IMR-90 (cell line): ENCODE measurements around the gene TAB2. TPM values are rescaled to one million over a fixed set of nuclear protein-coding genes. Genes with fewer than 3 reads are reported as not detected.

Source experiments
- ATAC-seq: fragments of 200-7000 bp; cut with Tn5 transposase; 2 replicates; pipeline ENCODE4 v1.9.1; 2020; ENCODE audit warnings: low read depth, mild to moderate bottlenecking, moderate library complexity
- BruUV-seq: library from RNA; stranded (reverse); fragments of 400-500 nt; replicated peaks from 2 replicates; lab custom pipeline; 2021; lab: Mats Ljungman, UMichigan
- CTCF ChIA-PET: fragments of 300-600 bp; formaldehyde crosslinking; extraction: SDS; loops from one replicate; lab custom pipeline; 2021; ENCODE audit warnings: antibody characterized with exemption; lab: Yijun Ruan, JAX
- POLR2A ChIA-PET: fragments of 300-600 bp; sonication (Branson Sonifier 250); formaldehyde crosslinking; loops from one replicate; lab custom pipeline; 2022; ENCODE audit warnings: antibody characterized with exemption; ENCODE audit not compliant: unreplicated experiment; lab: Charles Lee
- DNase-seq: peaks from one replicate; pipeline ENCODE4 v3.0.0; 2013
- H2AFZ ChIP-seq: replicated peaks from 2 replicates; pipeline ENCODE3; 2013; ENCODE audit warnings: low read length, mild to moderate bottlenecking; ENCODE audit not compliant: poor library complexity
- H2AK5ac ChIP-seq: 2 replicates; pipeline ENCODE4 v1.6.1; 2013; ENCODE audit warnings: low read depth, low read length, inconsistent platforms
- H2AK9ac ChIP-seq: replicated peaks from 2 replicates; pipeline ENCODE3; 2013; ENCODE audit warnings: mild to moderate bottlenecking, low read depth, low read length, moderate library complexity; ENCODE audit not compliant: poor library complexity
- H2BK120ac ChIP-seq: 2 replicates; pipeline ENCODE4 v1.6.1; 2013; ENCODE audit warnings: low read depth, low read length, inconsistent platforms
- H2BK15ac ChIP-seq: 3 replicates; pipeline ENCODE4 v1.6.1; 2013; ENCODE audit warnings: low read depth, low read length, inconsistent platforms
- H2BK20ac ChIP-seq: 2 replicates; pipeline ENCODE4 v1.6.1; 2013; ENCODE audit warnings: low read depth, mild to moderate bottlenecking, inconsistent platforms, low read length, moderate library complexity
- H2BK5ac ChIP-seq: 2 replicates; pipeline ENCODE4 v1.6.1; 2013; ENCODE audit warnings: mild to moderate bottlenecking, low read depth, low read length, inconsistent platforms; ENCODE audit not compliant: poor library complexity, severe bottlenecking
- H3K14ac ChIP-seq: replicated peaks from 2 replicates; pipeline ENCODE4 v1.6.1; 2013; ENCODE audit warnings: low read depth, low read length, inconsistent platforms
- H3K18ac ChIP-seq: 2 replicates; pipeline ENCODE4 v1.6.1; 2013; ENCODE audit warnings: low read depth, low read length, control low read depth
- H3K23ac ChIP-seq: 2 replicates; pipeline ENCODE4 v1.6.1; 2013; ENCODE audit warnings: low read depth, low read length, inconsistent platforms
- H3K27ac ChIP-seq: 2 replicates; pipeline ENCODE4 v1.5.1; 2013; ENCODE audit warnings: mild to moderate bottlenecking, control low read depth, low read length; ENCODE audit not compliant: insufficient read depth
- H3K27me3 ChIP-seq: 2 replicates; pipeline ENCODE4 v1.6.1; 2013; ENCODE audit warnings: low read length; ENCODE audit not compliant: control insufficient read depth, insufficient read depth
- H3K36me3 ChIP-seq: 2 replicates; pipeline ENCODE4 v1.6.1; 2013; ENCODE audit warnings: low read length, mixed read lengths; ENCODE audit not compliant: control insufficient read depth, insufficient read depth
- H3K4ac ChIP-seq: 2 replicates; pipeline ENCODE4 v1.6.1; 2013; ENCODE audit warnings: low read depth, low read length, inconsistent platforms
- H3K4me1 ChIP-seq: 2 replicates; pipeline ENCODE4 v1.6.1; 2013; ENCODE audit warnings: low read length, mixed read lengths; ENCODE audit not compliant: control insufficient read depth, insufficient read depth
- H3K4me2 ChIP-seq: 2 replicates; pipeline ENCODE4 v1.6.1; 2013; ENCODE audit warnings: low read depth, mild to moderate bottlenecking, control low read depth, low read length, moderate library complexity
- H3K4me3 ChIP-seq: 2 replicates; pipeline ENCODE4 v1.5.1; 2013; ENCODE audit warnings: low read depth, mild to moderate bottlenecking, control low read depth, low read length, moderate library complexity; ENCODE audit not compliant: insufficient read depth
- H3K56ac ChIP-seq: 2 replicates; pipeline ENCODE4 v1.6.1; 2013; ENCODE audit warnings: low read length, inconsistent platforms; ENCODE audit not compliant: insufficient read depth; ENCODE audit errors: extremely low read depth
- H3K79me1 ChIP-seq, 2 experiments: 2 replicates each; pipeline ENCODE4 v1.6.1; 2013; ENCODE audit warnings: low read length in 2 of 2, inconsistent platforms in 1 of 2, low read depth in 1 of 2
- H3K9ac ChIP-seq: 2 replicates; pipeline ENCODE4 v1.6.1; 2013; ENCODE audit warnings: low read depth, low read length, control low read depth
- H3K9me1 ChIP-seq: 2 replicates; pipeline ENCODE4 v1.6.1; 2013; ENCODE audit warnings: low read length, inconsistent platforms; ENCODE audit not compliant: insufficient read depth
- H3K9me3 ChIP-seq: 2 replicates; pipeline ENCODE4 v1.6.1; 2013; ENCODE audit warnings: low read length; ENCODE audit not compliant: control insufficient read depth, insufficient read depth
- H4K20me1 ChIP-seq: 2 replicates; pipeline ENCODE4 v1.6.1; 2013; ENCODE audit warnings: low read length, inconsistent platforms; ENCODE audit not compliant: insufficient read depth
- H4K5ac ChIP-seq: 2 replicates; pipeline ENCODE4 v1.6.1; 2013; ENCODE audit warnings: mild to moderate bottlenecking, low read depth, low read length, control low read depth
- H4K8ac ChIP-seq, 2 experiments: 2 replicates each; pipeline ENCODE4 v1.6.1; 2013; ENCODE audit warnings: low read depth in 2 of 2, low read length in 2 of 2, control low read depth in 1 of 2, inconsistent platforms in 1 of 2
- H4K91ac ChIP-seq: 2 replicates; pipeline ENCODE4 v1.6.1; 2013; ENCODE audit warnings: low read depth, low read length, inconsistent platforms; ENCODE audit not compliant: insufficient read depth
- CEBPB ChIP-seq: IDR thresholded peaks from 2 replicates; pipeline ENCODE4 v1.6.1; 2012; ENCODE audit warnings: low read depth, low read length, improper control_type of control experiment
- CHD1 ChIP-seq: IDR thresholded peaks from 2 replicates; pipeline ENCODE4 v1.6.1; 2012; ENCODE audit warnings: low read depth, low read length, improper control_type of control experiment
- ELK1 ChIP-seq: fragments of 150-350 bp; IDR thresholded peaks from 2 replicates; pipeline ENCODE4 v1.6.1; 2016; ENCODE audit warnings: low read depth, mild to moderate bottlenecking, low read length, moderate library complexity, borderline replicate concordance
- FOS ChIP-seq: fragments of 150-350 bp; IDR thresholded peaks from 2 replicates; pipeline ENCODE4 v1.6.1; 2016; ENCODE audit warnings: low read depth, low read length
- MAZ ChIP-seq: IDR thresholded peaks from 2 replicates; pipeline ENCODE4 v1.6.1; 2012; ENCODE audit warnings: low read depth, mild to moderate bottlenecking, low read length, improper control_type of control experiment, moderate library complexity, borderline replicate concordance
- MXI1 ChIP-seq: IDR thresholded peaks from 2 replicates; pipeline ENCODE4 v1.6.1; 2012; ENCODE audit warnings: low read depth, mild to moderate bottlenecking, low read length, moderate library complexity, borderline replicate concordance
- POLR2A ChIP-seq: IDR thresholded peaks from 2 replicates; pipeline ENCODE4 v1.6.1; 2012; ENCODE audit warnings: mild to moderate bottlenecking, low read depth, low read length
- RAD21 ChIP-seq: IDR thresholded peaks from 2 replicates; pipeline ENCODE4 v1.6.1; 2012; ENCODE audit warnings: low read length, improper control_type of control experiment
- RCOR1 ChIP-seq: IDR thresholded peaks from 2 replicates; pipeline ENCODE4 v1.6.1; 2012; ENCODE audit warnings: mild to moderate bottlenecking, low read length, improper control_type of control experiment; ENCODE audit not compliant: insufficient replicate concordance
- RFX5 ChIP-seq: IDR thresholded peaks from 2 replicates; pipeline ENCODE4 v1.8.0; 2012; ENCODE audit warnings: low read depth, mild to moderate bottlenecking, low read length, moderate library complexity
- WGBS, 2 experiments: methylation state at CpG; one replicate each; pipeline versions ENCODE4 v1.1.5 to v1.1.7; 2013; ENCODE audit warnings: missing lambda C conversion rate in 2 of 2; ENCODE audit not compliant: insufficient read length in 1 of 2; ENCODE audit errors: extremely low coverage in 2 of 2; 5-methylcytosine and 5-hydroxymethylcytosine counted together
- dilution Hi-C: fragments of 300-500 bp; cut with HindIII; formaldehyde crosslinking; loops from one replicate; pipeline ENCODE4 v1.14.3; 2018; ENCODE audit warnings: low sequenced_read_pairs; ENCODE audit not compliant: unreplicated experiment
- in situ Hi-C: fragments of 300-500 bp; cut with MboI; formaldehyde crosslinking; loops from 3 replicates; pipeline ENCODE4 v1.14.3; 2019; ENCODE audit warnings: low sequenced_read_pairs, inconsistent platforms, mixed read lengths
- intact Hi-C: fragments of 100-400 bp; cut with micrococcal nuclease; formaldehyde crosslinking; loops from 2 replicates; pipeline ENCODE4 v1.10.0; 2022
- polyA plus RNA-seq, 3 experiments: library from polyadenylated mRNA; depleted of rRNA; stranded (reverse); fragments of >200 nt; gene quantifications; 2 replicates each; pipeline ENCODE4 v1.2.3, GENCODE V29; 2012; ENCODE audit warnings: low replicate concordance in 1 of 3
- total RNA-seq: library from RNA; depleted of rRNA; stranded (reverse); fragments of >200 nt; gene quantifications from 2 replicates; pipeline ENCODE4 v1.2.3, GENCODE V29; 2012

Gene TAB2
- total and polyA plus RNA-seq, 2 of the 4 experiments (the other 2 are of a cell fraction) = 20.8 to 25.3 TPM

GRCh38 chr6:149435919-149436586 is 118.5 kb downstream of the TAB2 start:
- POLR2A ChIA-PET = no interaction called here
- no peak for DNase-seq
- no peak overlapping the region for H2AFZ ChIP-seq
- H3K18ac ChIP-seq = no peak overlapping the region
- no peak overlapping the region for H2BK15ac ChIP-seq
- H3K4me3 ChIP-seq = no peak overlapping the region
- H3K36me3 ChIP-seq = no peaks in the 10 kb centered on the region
- no peak overlapping the region for H3K23ac ChIP-seq
- dilution Hi-C loops (no loop called here), in situ Hi-C loops (no loop called here), intact Hi-C loops (loop anchor here (10.0 kb wide), 1 partner anchor 861 kb away; no protein-coding TSS in a partner anchor)
- H2BK20ac ChIP-seq = no peak overlapping the region
- H2BK120ac ChIP-seq = no peak overlapping the region
- no peak overlapping the region for H3K27ac ChIP-seq
- peaks cover 2% of the 10 kb centered on the region; the same call in 1 of the 2 replicates for H3K4me1 ChIP-seq
- H3K4ac ChIP-seq = no peak overlapping the region
- no peak overlapping the region for H2AK5ac ChIP-seq
- no peak overlapping the region for H4K8ac ChIP-seq
- no peak overlapping the region for H2BK5ac ChIP-seq
- H3K4me2 ChIP-seq = no peak overlapping the region
- no peak overlapping the region for H4K5ac ChIP-seq
- H2AK9ac ChIP-seq = peak overlapping the region; percentile 45
- H3K56ac ChIP-seq = no peak overlapping the region
- no peak overlapping the region for H4K91ac ChIP-seq
- no peak overlapping the region for H3K9ac ChIP-seq
- CTCF ChIA-PET = no interaction called here
- 100% methylated on average over 5 of the region's 13 CpGs; no CpG with 5 or more reads in 1 of the 2 experiments for WGBS, 2 experiments
- H3K79me1 ChIP-seq = no peaks in the 10 kb centered on the region
- no peak for ATAC-seq
- TF ChIP-seq RFX5 (no peak), MXI1 (no peak), CEBPB (no peak), MAZ (no peak), POLR2A (no peak), RCOR1 (no peak), CHD1 (no peak), RAD21 (no peak), ELK1 (no peak), FOS (no peak)
- H3K27me3 ChIP-seq = peaks cover 2% of the 10 kb centered on the region
- no peaks in the 10 kb centered on the region for H3K9me1 ChIP-seq
- BruUV-seq = no TSS peak
- no peaks in the 10 kb centered on the region for H3K9me3 ChIP-seq
- no peaks in the 10 kb centered on the region for H4K20me1 ChIP-seq
- no peak overlapping the region for H3K14ac ChIP-seq
